ENCODE results near the gene GRAMD2B.
A peak's percentile ranks its signal among the peaks of the same experiment; 100 is the strongest.
"Not testable (repeated sequence)": the region's sequence is repeated elsewhere in the genome, so short reads cannot be mapped to it uniquely, and the experiment has no call there.

GRAMD2B gene, protein sequence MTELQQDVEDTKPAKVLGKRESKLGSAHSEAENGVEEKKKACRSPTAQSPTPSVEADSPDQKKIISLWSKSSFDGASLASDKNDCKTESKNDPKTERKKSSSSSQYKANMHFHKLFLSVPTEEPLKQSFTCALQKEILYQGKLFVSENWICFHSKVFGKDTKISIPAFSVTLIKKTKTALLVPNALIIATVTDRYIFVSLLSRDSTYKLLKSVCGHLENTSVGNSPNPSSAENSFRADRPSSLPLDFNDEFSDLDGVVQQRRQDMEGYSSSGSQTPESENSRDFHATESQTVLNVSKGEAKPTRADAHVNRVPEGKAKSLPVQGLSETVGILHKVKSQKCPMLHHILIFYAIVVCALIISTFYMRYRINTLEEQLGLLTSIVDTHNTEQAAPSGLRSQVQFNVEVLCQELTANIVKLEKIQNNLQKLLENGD

DNA sequence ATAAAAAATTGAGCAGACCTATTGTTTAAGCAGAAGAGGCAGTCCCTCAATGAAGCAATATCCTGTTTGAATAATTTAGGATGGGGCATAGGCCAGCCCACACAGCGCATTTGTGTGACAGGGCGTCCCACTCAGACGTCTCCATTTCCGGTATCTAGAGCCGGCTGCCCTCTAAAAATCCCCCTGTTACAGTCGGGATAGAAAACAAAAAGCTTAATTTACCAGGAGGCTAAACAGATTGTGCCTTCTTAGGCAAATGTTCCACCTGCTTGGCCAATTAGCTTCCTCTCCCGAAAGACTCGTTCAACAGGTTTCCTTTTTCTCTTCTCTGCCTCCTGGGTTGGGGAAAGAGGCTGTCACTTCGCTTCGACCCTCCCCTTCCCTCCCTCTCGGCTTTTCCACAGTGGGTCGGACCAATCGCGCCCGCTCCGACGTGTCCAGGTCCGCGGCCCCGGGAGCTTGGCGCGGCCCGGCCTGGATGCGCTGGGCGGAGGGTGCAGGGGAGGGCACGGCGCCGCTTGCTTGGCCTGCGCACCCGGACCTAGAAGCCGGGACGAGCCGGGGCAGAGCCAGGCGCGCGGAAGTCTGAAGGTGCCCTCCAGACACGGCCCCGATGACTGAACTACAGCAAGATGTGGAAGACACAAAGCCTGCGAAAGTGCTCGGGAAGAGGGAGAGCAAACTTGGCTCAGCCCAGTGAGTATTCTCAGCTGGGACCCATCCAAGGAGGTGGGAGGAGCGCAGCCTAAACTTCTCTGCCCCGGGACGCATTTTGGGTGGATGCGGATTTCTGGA, at the start of gene GRAMD2B:
GRAMD2B (plus strand) TSS at position 416 of the 795 bp plus-strand sequence; CDS start at position 614, 198 bp downstream.
- DNase-seq, result peak; percentile 57

DNA sequence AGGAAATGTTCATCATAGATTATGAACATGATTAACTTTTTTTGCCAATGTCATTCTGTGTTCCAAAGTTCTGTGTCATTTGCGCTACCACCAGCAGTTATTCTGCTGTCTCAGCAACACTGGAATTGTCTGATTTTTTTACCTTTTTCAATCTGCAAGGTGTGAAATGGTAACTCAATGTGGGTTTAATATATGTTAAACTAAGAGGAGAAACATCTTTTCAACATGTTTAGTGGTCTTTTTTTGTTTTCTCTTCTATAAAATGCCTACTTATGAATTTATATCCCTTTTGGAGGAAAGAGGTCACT, 49.1 kb upstream of the GRAMD2B start:
- DNase-seq, result no peak

DNA sequence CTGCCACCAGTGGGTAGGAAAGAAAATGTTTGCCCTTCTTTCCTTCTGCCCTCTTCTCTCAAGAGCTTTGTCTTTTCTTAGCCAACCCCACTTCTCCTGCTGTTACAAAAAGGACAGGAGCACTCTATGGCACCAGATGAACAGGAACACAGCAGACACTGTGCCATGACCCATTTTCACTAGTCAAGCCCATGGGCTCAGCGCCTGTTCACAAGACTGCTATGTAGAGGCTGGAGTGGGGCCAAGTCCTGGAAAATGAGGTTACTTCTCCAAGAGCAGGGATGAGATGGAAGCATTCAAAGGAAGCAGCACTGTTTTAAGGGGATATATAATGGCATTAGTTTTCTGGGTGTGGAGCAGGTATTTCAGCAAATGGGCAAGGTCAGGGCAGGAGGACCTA, 46.8 kb upstream of the GRAMD2B start:
- DNase-seq, result no peak

DNA sequence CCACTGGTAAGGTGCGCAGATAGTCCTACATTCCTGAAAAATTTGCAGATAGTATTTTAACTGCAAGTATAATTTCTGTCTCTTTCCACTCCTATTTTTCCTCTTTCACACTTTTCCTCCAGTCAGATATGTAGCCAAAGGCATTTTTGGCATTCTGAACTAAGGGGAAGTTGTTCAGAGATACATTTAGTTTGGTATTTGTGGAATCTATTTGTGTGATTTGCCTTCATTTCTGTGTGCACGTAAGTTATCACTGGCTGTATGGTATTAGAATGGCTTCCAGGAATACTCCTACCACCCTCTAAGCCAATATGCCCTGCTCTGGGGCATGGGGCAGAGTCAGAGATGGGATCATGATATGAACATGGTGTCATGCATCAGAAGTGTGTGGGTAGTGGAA, 45.8 kb upstream of the GRAMD2B start:
- DNase-seq, result no peak

DNA sequence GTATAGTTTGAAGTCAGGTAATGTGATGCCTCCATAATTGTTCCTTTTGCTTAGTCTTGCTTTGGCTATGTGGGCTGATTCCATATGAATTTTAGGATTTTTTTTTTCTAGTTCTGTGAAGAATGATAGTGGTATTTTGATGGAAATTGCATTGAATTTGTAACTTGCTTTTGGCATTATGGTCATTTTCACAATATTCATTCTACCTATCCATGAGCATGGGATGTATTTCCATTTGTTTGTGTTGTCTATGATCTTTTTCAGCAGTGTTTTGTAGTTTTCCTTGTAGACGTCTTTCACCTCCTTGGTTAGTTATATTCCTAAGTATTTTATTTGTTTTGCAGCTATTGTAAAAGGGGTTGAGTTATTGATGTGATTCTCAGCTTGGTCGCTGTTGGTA, 42.9 kb upstream of the GRAMD2B start:
- DNase-seq, result not testable (repeated sequence)

DNA sequence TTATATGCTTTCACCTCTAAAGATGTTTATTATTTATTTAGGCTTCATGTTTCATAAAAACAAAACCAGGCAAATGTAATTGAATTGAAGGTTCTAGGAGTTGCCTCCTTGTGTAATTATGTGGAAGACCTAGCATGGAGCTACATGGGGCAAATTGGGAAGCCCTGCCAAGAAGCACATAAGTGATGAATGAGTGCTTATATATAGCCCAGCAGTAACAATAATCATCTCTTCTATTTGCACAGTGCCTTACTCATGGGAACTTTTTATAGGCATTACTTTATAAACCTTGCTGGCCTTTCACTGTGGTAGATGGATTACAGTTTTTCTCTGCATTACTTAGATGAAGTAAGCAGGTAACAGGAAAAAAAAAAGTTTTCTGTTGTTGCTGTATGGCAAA, 40.0 kb upstream of the GRAMD2B start:
- no peak for DNase-seq

DNA sequence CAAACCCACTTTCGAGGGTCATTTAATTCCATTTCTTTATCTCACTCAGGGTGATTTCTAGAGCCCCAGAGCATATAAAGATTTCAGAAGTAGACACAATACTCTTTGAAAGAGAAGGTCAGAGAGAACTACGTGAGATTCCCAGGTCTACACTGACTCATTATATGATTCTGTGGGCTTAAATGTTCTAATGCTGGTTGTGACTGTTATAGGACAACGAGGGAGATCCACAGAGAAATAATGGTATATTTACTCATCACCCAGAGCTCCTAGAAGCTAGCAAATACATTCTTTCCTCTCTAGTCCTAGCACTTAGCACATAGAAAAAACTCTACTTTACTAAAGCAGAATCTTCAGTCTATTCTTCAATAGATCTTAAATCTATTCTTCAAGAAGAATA, 39.4 kb upstream of the GRAMD2B start:
- no peak for DNase-seq

DNA sequence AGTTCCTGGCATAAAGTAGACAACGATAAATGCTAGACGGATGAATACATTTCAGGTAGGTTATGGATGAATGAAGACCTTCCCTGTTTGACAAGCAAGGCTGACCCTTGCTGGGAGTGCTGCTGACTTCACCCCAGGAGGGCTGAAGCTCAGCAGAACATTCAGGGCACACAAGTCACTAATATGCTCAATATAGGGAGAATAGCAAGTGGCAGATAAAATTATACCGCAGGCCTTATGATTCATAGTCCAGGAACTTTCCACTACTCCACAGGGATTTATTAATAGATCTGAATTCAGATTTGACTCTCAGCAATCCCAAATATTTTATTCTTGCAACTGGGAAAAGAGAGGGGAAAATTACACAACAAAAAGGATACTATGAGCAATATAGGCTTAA, 38.2 kb upstream of the GRAMD2B start:
- peak; percentile 31 for DNase-seq

DNA sequence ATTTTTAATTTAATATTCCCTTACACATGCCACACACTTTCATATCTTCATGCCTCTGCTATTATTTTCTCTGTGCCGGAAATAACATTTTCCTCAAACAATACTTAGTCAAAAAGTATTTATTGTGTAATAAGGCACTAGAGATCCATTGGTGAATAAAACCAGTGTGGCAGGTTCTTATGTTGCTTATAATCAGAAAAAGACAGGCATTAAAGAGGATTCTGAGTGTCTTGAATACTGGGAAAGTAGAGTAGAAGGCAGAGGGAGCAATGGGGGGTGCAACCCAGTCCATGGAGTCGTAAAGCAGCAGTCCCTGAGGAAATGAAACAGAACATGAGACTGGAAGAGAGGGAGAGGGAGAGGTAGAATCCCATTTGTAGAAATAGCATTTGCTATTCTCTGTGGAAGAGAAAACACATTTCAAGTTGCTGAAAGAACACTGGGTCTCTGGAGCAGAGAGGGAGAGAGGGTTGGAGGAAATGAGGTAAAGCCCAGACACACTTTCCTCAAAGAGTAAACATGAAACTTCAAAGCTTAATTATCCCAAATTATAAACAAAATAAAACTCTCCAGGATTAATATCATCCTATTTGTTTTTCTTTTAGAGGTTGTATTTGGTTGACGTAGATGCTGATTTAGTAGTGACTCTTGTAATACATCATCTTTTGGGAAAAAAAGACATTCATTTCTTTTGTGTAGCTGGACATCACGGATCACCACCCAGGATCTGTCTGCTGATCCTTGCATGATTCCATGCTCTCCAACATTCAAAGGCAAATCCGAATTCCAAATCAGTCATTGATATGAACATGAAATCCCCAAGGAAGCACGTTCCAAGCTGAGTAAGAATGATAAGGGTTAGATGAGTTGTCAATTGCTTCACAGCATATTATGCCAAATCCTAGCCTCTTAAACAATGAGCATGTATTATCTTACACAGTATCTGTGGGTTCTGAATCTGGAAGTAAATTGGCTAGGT, 37.4 kb upstream of the GRAMD2B start:
- DNase-seq, result no peak

DNA sequence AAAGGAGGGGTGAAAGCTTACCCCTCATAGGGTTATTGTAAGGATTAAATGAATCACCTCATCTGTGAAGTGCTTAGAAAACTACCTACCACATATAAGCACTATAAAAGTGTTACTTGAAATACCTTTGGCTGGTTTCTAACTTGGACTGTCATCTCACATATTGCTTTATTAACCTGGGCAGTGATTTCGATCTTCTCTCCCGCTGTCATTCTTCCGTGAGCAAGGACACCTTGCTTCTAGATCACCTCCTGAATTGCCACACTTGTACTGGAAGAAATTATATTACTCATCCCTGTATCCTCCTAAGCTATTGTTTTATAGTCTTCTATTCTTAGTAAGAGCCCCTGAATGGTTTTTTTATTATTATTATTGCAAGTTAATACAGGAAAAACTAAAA, 34.0 kb upstream of the GRAMD2B start:
- no peak for DNase-seq

DNA sequence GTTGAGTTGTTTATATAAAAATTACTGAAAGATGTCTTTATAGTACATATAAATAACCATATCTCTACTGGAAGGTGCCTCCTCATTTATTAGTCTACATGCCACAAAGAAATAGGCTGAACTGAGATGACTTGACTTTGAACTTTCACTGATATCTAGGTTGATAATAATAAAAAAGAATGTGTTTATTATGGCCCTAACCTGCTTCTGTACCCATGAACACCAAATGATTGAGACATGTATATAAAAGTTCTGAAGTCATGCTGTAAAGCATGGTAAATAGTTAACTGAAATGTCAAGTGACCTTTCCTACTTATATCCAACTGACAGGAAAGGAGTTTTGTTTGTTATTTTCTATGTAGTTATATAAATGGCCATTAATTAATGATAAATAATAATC, 33.2 kb upstream of the GRAMD2B start:
- no peak for DNase-seq

DNA sequence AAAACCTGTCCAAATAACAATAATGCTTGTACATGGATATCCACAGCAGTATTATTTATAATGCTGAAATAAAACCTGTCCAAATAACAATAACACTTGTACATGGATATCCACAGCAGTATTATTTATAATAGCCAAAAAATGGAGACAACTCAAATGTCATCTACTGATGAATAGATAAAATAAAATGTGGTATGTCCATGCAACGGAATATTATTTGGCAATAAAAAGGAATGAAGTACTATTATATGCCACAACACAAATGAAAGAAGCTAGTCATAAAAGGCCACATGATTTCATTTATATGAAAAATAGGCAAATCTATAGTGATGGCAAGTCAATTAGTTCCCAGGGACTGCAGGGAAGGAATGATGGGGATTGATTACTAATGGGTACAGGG, 31.8 kb upstream of the GRAMD2B start:
- DNase-seq, result no peak

DNA sequence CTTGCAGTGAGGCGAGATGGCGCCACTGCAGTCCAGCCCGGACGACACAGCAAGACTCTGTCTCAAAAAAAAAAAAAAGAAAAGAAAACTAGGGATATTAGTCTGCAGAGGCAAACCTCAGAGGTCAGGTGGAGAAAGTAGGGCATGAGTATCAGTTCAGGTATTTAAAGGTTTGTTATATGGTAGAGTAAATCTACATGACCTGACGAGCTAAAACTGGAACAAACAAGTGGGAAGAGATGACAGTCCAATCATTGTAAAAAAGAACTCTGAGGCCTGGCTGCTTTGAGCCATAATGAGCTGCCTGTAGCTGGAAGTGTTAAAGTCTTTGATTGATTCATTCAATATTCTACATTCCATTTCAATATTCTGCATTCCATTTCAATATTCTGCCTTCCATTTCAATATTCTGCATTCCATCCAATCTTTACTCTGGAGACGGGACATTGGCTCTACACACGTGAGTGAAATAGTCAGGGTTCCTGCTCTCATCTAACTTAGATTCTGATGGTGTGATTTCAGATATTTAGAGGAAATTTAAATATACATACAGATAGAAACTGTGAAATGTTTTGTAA, 28.9 kb upstream of the GRAMD2B start:
- DNase-seq, result no peak

DNA sequence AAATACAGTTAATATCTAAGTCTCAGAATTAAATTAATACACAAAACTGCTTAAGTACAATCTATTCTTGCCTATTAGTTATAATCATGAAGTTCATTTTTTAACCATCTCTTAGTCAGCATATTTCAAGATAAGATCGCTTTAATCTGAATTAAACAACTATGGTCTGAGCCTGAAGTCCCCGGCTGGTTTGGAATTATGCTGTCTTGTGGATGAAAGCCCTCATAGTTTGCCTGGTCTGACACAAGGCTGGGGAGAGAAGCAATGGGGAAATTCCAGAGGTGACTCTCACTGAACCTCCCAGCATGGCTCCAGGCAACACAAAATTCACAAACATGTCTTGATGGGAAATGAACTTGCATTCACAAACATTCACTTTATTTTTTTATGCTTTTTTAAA, 28.0 kb upstream of the GRAMD2B start:
- DNase-seq, result no peak

DNA sequence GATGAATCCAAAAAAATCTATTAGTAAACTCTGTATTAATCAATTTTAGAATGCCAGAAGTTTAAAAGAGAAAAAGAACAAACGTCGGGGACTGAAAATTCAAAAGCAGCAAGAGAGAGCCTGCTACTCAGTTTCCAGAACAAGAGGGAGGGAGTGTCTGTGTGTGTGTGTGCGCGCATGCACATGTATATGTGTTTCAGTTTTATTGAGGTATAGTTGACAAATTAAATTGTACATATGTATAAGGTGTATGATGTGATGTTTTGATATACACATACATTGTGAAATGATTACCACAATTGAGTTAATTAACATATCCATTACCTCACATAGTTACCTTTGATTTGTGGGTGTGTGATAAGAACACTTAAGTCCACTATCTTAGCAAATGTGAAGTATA, 27.6 kb upstream of the GRAMD2B start:
- DNase-seq, result no peak

DNA sequence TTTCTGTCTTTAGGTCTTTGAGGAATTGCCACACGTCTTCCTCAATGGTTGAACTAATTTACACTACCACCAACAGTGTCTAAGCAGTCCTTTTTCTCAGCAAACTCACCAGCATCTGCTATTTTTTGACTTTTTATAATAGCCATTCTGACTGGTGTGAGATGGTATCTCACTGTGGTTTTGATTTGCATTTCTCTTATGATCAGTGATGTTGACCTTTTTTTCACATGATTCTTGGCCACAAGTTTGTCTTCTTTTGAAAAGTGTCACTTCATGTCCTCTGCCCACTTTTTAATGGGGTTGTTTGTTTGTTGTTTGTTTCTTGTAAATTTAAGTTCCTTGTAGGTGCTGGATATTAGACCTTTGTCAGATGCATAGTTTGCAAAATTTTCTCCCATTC, 26.5 kb upstream of the GRAMD2B start:
- not testable (repeated sequence) for DNase-seq

DNA sequence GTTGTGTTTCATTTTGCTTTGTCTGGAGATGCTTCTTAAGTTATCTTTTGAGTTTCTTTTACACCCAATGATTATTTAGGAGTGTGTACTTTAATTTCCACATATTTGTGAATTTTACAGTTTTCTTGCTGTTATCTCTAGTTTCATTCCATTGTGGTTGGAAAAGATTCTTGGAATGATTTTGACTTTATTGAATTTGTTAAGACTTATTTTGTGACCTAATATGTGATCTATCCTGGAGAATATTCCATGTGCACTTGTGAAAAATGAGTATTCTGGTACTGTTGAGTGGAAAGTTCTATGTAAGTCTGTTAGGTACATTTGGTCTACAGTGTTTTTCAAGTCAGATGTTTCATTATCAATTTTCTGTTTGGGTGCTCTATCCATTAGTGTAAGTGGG, 24.4 kb upstream of the GRAMD2B start:
- no peak for DNase-seq

DNA sequence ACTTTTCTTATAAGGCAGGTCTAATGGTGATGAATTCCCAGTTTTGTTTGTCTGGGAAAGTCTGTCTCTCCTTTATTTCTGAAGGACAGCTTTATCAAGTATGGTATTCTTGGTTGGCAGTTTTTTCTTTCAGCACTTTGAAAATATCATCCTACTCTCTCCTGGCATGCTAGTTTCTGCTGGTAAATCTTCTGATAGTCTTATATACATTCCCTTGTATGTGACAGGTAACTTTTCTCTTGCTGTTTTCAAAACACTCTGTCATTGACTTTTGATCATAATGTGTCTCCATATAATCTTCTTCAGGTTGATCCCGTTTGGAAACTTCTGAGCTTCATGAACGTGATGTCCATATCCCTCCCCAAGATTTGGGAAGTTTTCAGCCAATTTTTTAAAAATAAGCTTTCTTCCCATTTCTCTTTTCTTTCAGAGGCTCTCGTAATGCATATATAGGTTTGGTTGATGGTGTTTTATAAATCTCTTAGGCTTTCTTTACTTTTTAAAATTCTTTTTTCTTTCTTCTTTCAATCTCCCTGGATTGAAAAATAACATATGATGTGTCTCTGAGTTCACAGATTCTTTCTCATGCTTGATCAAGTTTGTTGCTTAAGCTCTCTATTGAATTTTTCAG, 22.5 kb upstream of the GRAMD2B start:
- DNase-seq, result no peak

DNA sequence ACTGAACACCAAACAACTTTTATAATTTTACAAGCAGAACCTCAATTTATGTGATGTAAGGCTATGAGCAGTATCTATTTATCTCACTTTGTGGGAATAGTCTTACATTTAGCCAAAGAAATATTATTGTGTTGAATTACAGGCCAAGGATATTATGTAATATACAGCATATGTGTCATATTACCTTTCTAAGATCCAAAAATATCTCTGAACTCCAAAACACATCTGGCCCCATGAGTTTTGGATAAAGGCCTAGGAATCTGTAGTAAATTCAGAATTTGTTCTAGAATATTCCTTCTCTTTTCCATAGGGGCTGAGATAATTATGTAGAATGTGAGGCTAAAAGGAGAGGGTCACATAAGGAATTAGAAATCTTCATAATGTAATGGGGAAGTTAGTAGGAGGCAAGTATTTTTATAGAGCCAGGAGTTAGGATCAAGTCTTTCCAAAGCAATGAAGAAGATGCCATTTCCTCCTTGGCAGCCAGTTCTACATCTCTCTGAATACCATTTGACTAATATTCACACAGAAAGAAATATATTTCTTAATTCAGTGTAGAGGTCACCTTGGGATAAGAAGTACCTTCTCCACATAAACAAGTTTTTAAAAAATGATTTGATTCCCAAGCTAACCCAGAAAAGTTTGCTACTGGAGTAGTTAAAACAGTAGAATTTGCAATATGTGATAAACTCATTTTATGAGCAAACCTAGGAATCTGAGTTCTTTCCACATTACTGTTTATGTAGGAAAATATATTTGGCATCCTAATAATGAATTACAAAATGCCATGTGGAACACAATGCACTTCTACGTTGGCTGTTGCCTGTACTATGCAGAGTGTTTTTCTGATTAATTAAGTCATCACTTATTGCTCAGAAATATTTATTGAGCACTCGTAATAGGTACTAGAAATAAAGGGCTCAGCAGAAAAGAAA, 20.3 kb upstream of the GRAMD2B start:
- no peak for DNase-seq

DNA sequence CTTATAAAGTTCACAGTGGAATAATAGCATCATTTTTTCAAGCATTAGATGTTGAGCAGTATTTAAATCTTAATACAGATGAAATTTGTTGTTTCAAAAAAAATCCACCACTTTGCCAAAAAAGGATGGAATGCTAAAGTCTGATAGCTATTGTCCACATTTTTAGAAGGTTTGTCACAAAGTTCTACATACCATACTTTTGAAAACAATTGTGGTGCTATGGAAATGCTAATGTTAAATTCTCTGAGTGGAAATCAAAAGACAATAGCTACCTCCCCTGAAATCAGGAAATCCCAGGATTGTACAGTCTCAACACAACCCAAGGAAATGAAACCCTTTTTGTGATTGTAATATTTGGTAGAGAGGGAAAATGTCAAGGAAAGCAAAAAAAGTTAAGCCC, 19.3 kb upstream of the GRAMD2B start:
- DNase-seq, result no peak

DNA sequence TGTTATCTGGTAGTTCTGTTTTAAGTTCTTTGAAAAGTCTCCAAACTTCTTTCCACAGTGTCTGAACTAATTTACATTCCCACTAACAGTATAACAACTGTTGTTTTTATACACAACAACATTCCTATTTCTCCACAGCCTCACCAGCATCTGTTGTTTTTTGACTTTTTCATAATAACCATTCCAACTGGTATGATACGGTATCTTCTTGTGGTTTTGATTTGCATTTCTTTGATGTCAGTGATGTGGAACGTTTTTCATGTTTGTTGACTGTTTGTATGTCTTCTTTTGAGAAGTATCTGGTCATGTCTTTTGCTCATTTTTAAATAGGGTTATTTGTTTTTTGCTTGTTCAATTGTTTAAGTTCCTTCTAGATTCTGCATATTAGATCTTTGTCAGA, 12.6 kb upstream of the GRAMD2B start:
- DNase-seq, result no peak
